PFSK-1 (cell line): ENCODE results near the gene ADGRB3.

ENCODE experiments used
- FOXP2 ChIP-seq: optimal IDR thresholded peaks from 2 replicates; pipeline ENCODE3; 2011; ENCODE audit warnings: borderline replicate concordance, control low read depth, inconsistent platforms; ENCODE audit not compliant: insufficient read depth; ENCODE audit errors: extremely low read length, extremely low read depth
- POLR2AphosphoS5 ChIP-seq: IDR thresholded peaks from 2 replicates; pipeline ENCODE4 v1.6.1; 2012; ENCODE audit warnings: low read depth, mild to moderate bottlenecking, control low read depth, low read length, moderate library complexity
- REST ChIP-seq, 2 experiments: IDR thresholded peaks; 2 replicates each; pipeline versions ENCODE4 v1.6.1 to v1.8.0; 2011 to 2012; ENCODE audit warnings: low read depth in 2 of 2, low read length in 2 of 2, control low read depth in 1 of 2, inconsistent platforms in 1 of 2, mild to moderate bottlenecking in 1 of 2, moderate library complexity in 1 of 2; ENCODE audit not compliant: insufficient read depth in 1 of 2
- SIN3A ChIP-seq: IDR thresholded peaks from 2 replicates; pipeline ENCODE4 v1.6.1; 2012; ENCODE audit warnings: mild to moderate bottlenecking, low read length, moderate library complexity, borderline replicate concordance; ENCODE audit not compliant: insufficient read depth
- TAF1 ChIP-seq: IDR thresholded peaks from 2 replicates; pipeline ENCODE4 v1.6.1; 2012; ENCODE audit warnings: low read length, control low read depth, borderline replicate concordance; ENCODE audit not compliant: insufficient read depth

Gene ADGRB3

GRCh38 chr6:69146385-69146784, 511.3 kb downstream of the ADGRB3 start:
- no peak for TF ChIP-seq SIN3A
- no peak for TF ChIP-seq TAF1
- no peak for TF ChIP-seq POLR2AphosphoS5
- TF ChIP-seq REST (IDR thresholded peaks at IDR 0.05; ENCODE audit: insufficient read depth in 1 of 2, low read depth in 2 of 2, low read length in 2 of 2), result no peak

- TF ChIP-seq POLR2AphosphoS5, result no peak
- no peak for TF ChIP-seq REST (IDR thresholded peaks at IDR 0.05; ENCODE audit: insufficient read depth in 1 of 2, low read depth in 2 of 2, low read length in 2 of 2)
- no peak for TF ChIP-seq TAF1
- no peak for TF ChIP-seq FOXP2
These were observed 520.4 kb downstream of the ADGRB3 start for GRCh38 chr6:69155467-69155866.

- no peak for TF ChIP-seq SIN3A
- no peak for TF ChIP-seq TAF1
- TF ChIP-seq POLR2AphosphoS5, result no peak
- TF ChIP-seq FOXP2, result no peak
- TF ChIP-seq REST (IDR thresholded peaks at IDR 0.05; ENCODE audit: insufficient read depth in 1 of 2, low read depth in 2 of 2, low read length in 2 of 2), result no peak
These were observed 527.7 kb downstream of the ADGRB3 start for GRCh38 chr6:69162811-69163210.

- TF ChIP-seq POLR2AphosphoS5, result no peak
- no peak for TF ChIP-seq REST (IDR thresholded peaks at IDR 0.05; ENCODE audit: insufficient read depth in 1 of 2, low read depth in 2 of 2, low read length in 2 of 2)
- no peak for TF ChIP-seq SIN3A
- no peak for TF ChIP-seq TAF1
- no peak for TF ChIP-seq FOXP2
These were observed 529.6 kb downstream of the ADGRB3 start for GRCh38 chr6:69164564-69165229.

GRCh38 chr6:69179681-69180080, 544.6 kb downstream of the ADGRB3 start:
- no peak for TF ChIP-seq FOXP2
- no peak for TF ChIP-seq REST (IDR thresholded peaks at IDR 0.05; ENCODE audit: insufficient read depth in 1 of 2, low read depth in 2 of 2, low read length in 2 of 2)
- no peak for TF ChIP-seq POLR2AphosphoS5
